Glutamatergic neuron (in vitro differentiated cells): ENCODE data around the gene CHST11. TPM values are rescaled to one million over a fixed set of nuclear protein-coding genes. Genes with fewer than 3 reads are reported as not detected.
A peak's percentile ranks its signal among the peaks of the same experiment; 100 is the strongest.

ENCODE experiments used
- DNase-seq: peaks from one replicate; pipeline ENCODE4 v3.0.0; 2022
- H3K27ac Mint-ChIP-seq: one replicate; pipeline ENCODE4 v1.8.0; 2020; ENCODE audit warnings: mild to moderate bottlenecking, mixed read lengths, inconsistent platforms; ENCODE audit not compliant: unreplicated experiment
- H3K27me3 Mint-ChIP-seq: one replicate; pipeline ENCODE4 v1.8.0; 2020; ENCODE audit warnings: mild to moderate bottlenecking, moderate library complexity, mixed read lengths, inconsistent platforms; ENCODE audit not compliant: unreplicated experiment
- H3K36me3 Mint-ChIP-seq: one replicate; pipeline ENCODE4 v1.8.0; 2020; ENCODE audit warnings: mild to moderate bottlenecking, mixed read lengths, inconsistent platforms; ENCODE audit not compliant: unreplicated experiment
- H3K4me1 Mint-ChIP-seq: one replicate; pipeline ENCODE4 v1.8.0; 2020; ENCODE audit warnings: mild to moderate bottlenecking, low read depth, mixed read lengths, inconsistent platforms; ENCODE audit not compliant: unreplicated experiment
- H3K4me3 Mint-ChIP-seq: one replicate; pipeline ENCODE4 v1.8.0; 2020; ENCODE audit warnings: mild to moderate bottlenecking, mixed read lengths, inconsistent platforms; ENCODE audit not compliant: unreplicated experiment
- H3K9me3 Mint-ChIP-seq: one replicate; pipeline ENCODE4 v1.8.0; 2020; ENCODE audit warnings: mild to moderate bottlenecking, moderate library complexity, mixed read lengths, inconsistent platforms; ENCODE audit not compliant: unreplicated experiment
- total RNA-seq: library from RNA; stranded (reverse); fragmentation: NEBNext Ultra II Directional; extraction: Animal tissue kit (Norgen Biotek cat#: 25700); gene quantifications from one replicate; pipeline ENCODE4 v1.2.1, GENCODE V29; 2021; ENCODE audit not compliant: unreplicated experiment
- TF ChIP-seq, protein P1 (sequence below): fragments of 200-600 bp; sonication (generic); IDR thresholded peaks from one replicate; pipeline ENCODE4 v1.5.0; 2021; ENCODE audit not compliant: partially characterized antibody, unreplicated experiment

The CHST11 gene
- total RNA-seq, 1 donor from 2014 or later, result 11.5 TPM

DNA sequence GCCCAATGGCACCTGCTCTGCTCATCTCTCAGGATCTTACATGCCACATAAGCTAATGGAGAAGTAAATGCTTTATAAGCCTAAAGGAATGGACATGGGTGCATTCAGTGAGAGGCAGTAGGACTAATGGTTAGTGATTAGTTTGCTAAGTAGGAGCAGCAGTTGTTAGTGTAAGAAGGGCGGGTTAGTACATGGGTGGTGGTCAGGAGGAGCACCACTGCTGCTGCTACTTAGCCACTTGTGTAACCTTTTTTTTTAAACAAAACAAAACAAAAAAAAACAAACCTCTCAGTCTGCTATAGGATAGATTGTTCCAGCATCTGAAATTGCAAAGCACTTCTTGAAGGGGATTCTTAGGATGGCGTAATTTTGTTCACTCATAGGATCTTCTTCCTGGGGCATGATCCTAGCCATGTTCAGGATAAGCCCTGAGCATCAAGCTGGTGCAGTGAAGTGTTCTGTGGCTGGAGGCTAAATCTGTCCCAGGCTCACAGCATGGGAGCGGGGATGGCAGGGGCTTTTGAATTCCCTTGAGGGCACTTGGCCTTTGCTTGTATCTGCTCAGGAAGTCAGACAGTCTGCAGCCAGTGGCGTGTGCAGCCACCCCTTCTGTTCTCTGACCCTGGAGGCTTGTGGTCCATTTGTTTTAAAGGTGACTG lies 63.6 kb downstream of the CHST11 start:
- peaks cover 28% of the 10 kb centered on the region for H3K4me1 Mint-ChIP-seq
- H3K27ac Mint-ChIP-seq, result no peak overlapping the region
- no peaks in the 10 kb centered on the region for H3K36me3 Mint-ChIP-seq
- peaks cover 3% of the 10 kb centered on the region for H3K9me3 Mint-ChIP-seq
- peaks cover 5% of the 10 kb centered on the region for H3K27me3 Mint-ChIP-seq
- peak; percentile 62 for DNase-seq
- TF ChIP-seq, protein P1, sequence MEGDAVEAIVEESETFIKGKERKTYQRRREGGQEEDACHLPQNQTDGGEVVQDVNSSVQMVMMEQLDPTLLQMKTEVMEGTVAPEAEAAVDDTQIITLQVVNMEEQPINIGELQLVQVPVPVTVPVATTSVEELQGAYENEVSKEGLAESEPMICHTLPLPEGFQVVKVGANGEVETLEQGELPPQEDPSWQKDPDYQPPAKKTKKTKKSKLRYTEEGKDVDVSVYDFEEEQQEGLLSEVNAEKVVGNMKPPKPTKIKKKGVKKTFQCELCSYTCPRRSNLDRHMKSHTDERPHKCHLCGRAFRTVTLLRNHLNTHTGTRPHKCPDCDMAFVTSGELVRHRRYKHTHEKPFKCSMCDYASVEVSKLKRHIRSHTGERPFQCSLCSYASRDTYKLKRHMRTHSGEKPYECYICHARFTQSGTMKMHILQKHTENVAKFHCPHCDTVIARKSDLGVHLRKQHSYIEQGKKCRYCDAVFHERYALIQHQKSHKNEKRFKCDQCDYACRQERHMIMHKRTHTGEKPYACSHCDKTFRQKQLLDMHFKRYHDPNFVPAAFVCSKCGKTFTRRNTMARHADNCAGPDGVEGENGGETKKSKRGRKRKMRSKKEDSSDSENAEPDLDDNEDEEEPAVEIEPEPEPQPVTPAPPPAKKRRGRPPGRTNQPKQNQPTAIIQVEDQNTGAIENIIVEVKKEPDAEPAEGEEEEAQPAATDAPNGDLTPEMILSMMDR, result no peak
- peak overlapping the region; percentile 51 for H3K4me3 Mint-ChIP-seq

DNA sequence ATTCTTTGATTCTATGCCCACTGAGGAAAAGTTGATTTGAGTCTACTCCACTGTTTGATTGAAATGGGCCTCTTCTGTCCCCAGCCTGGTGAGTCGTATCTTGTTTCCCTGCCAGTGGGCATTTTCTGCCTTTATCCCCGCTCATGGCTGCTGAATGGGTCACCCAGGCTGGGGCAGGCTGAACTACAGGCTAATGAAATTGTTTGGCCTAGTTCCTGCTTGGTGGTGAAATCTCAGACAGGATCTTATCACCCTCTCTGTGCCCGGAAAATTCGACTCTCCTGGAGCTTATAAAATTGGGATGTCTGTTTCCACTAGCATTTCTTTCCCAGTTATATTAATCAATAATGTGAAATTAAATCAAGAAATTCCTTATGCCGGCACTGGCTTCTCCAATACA lies 65.0 kb downstream of the CHST11 start:
- no peak overlapping the region for H3K27ac Mint-ChIP-seq
- TF ChIP-seq, protein P1, result no peak
- no peaks in the 10 kb centered on the region for H3K36me3 Mint-ChIP-seq
- no peak for DNase-seq
- H3K4me3 Mint-ChIP-seq, result no peak overlapping the region
- H3K9me3 Mint-ChIP-seq, result peaks cover 3% of the 10 kb centered on the region
- H3K4me1 Mint-ChIP-seq, result peaks cover 28% of the 10 kb centered on the region
- H3K27me3 Mint-ChIP-seq, result peaks cover 5% of the 10 kb centered on the region

DNA sequence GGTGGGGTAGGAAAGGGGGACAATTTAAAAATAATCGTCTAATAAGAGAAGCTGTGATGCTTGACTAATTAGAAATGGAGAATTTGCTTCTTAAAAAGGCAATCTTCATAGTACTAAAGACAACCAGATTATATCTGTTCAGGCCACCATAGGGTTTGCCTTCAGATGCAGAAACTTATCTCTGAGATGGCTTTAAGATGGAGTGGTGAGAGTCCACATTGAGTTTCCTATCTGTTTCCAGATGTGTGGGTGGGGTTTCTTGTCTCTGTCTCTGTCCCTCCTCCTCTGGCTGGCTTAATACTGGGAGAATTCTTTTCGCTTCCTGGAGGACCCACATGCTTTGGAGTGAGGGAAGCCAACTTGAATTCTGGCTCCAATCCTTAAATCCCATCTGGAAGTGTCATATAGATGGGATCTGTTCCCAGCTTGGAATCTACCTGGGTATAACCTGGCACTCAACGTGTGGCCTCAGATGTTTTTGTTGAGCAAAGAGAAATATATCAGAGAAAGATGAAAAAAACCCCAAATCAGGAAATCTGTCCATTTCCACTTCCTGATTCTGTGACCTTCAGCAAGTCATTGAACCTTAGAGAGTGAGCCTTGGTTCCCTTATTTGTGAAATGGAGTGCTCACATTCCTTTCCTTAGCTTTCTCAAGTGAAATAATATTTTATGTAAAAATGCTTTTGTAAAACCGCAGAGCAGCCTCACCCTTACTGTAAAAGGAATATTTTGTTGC lies 66.4 kb downstream of the CHST11 start:
- DNase-seq, result no peak

DNA sequence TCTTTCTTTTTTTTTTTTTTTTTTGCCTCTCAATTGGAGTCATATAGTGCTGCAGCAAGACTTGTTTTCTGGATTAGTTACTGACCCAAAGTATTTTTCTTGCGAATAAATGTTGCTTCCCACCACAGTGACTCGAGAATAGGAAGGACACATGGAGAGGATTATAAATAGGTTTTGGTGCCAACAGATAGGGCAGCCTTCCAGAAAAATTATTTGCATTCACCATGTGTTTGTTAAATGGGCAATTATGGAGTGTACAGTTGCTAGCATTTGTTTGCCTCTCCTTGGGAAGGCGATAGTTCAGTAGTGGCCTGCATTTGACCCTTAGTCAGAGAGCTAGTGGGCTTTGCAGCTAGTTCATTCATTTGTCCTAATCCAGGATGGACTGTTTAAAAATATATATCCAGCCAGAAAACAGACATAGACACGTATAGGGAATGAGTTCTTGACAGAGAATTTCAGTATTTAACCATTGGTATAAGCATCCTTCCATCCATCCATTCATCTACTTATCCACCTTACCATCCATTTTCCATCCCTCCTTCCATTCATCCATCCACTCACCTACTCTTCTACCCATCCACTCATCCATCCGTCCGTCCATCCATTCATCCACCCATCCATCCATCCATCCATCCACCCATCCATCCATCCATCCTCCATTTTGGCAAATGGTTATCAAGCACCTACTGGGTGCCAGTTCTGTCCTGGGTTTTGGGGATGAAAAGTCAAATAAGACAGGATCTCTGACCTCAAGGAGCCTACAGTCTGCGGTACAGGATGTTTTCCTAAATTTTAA lies 67.5 kb downstream of the CHST11 start:
- peaks cover 5% of the 10 kb centered on the region for H3K36me3 Mint-ChIP-seq
- H3K9me3 Mint-ChIP-seq, result peaks cover 3% of the 10 kb centered on the region
- H3K27me3 Mint-ChIP-seq, result peaks cover 5% of the 10 kb centered on the region
- TF ChIP-seq, protein P1, result no peak
- H3K4me3 Mint-ChIP-seq, result no peak overlapping the region
- DNase-seq, result no peak
- peaks cover 25% of the 10 kb centered on the region for H3K4me1 Mint-ChIP-seq
- no peak overlapping the region for H3K27ac Mint-ChIP-seq

More for the DNA sequence above, 66.4 kb downstream of the CHST11 start:
- H3K36me3 Mint-ChIP-seq, result peaks cover 5% of the 10 kb centered on the region
- H3K27ac Mint-ChIP-seq, result no peak overlapping the region
- TF ChIP-seq, protein P1, result no peak
- peaks cover 3% of the 10 kb centered on the region for H3K9me3 Mint-ChIP-seq
- no peak overlapping the region for H3K4me3 Mint-ChIP-seq
- peaks cover 28% of the 10 kb centered on the region for H3K4me1 Mint-ChIP-seq
- H3K27me3 Mint-ChIP-seq, result peaks cover 5% of the 10 kb centered on the region
